HCT116 (cell line): ENCODE data around the gene SLC30A10. TPM values are rescaled to one million over a fixed set of nuclear protein-coding genes. Genes with fewer than 3 reads are reported as not detected.
"Not testable (repeated sequence)": the region's sequence is repeated elsewhere in the genome, so short reads cannot be mapped to it uniquely, and the experiment has no call there.

Experiments
- ATAC-seq: fragments of 200-7000 bp; cut with Tn5 transposase; 2 replicates; pipeline ENCODE4 v1.9.1; 2020; ENCODE audit warnings: mild to moderate bottlenecking, moderate library complexity
- BruUV-seq: library from RNA; stranded (reverse); fragments of 400-500 nt; replicated peaks from 2 replicates; lab custom pipeline; 2021; lab: Mats Ljungman, UMichigan
- CTCF ChIA-PET: fragments of 300-600 bp; sonication (Branson Sonifier 250); formaldehyde crosslinking; loops from one replicate; lab custom pipeline; 2021; ENCODE audit warnings: antibody characterized with exemption; lab: Charles Lee
- POLR2A ChIA-PET: fragments of 300-600, 350-600 bp; sonication (Branson Sonifier 250); formaldehyde crosslinking; loops from one replicate; lab custom pipeline; 2021; ENCODE audit warnings: antibody characterized with exemption; lab: Charles Lee
- RAD21 ChIA-PET, 2 experiments: fragments of 300-600 bp; sonication (Branson Sonifier 250); formaldehyde crosslinking; loops; one replicate each; lab custom pipeline; 2023; ENCODE audit warnings: low total read pairs in 2 of 2; ENCODE audit not compliant: uncharacterized antibody in 2 of 2, unreplicated experiment in 2 of 2, low non-redundant PET in 1 of 2; lab: Charles Lee
- DNase-seq: peaks from one replicate; pipeline ENCODE4 v3.0.0-alpha.2; 2010; ENCODE audit warnings: low read depth, low spot score
- H2AFZ ChIP-seq: fragments of 200-600 bp; shearing (Covaris generic), sonication (generic); 2 replicates; pipeline ENCODE4 v1.6.1; 2017; ENCODE audit warnings: low read depth, mixed run types, mixed read lengths, antibody characterized with exemption, low read length; ENCODE audit not compliant: poor library complexity, severe bottlenecking
- H3K27ac ChIP-seq: 2 replicates; pipeline ENCODE4 v1.5.1; 2012; ENCODE audit warnings: low read depth, low read length
- H3K27me3 ChIP-seq: fragments of 200-600 bp; sonication (generic); 2 replicates; pipeline ENCODE4 v1.6.1; 2016; ENCODE audit warnings: mixed run types, low read length, mixed read lengths; ENCODE audit not compliant: insufficient read depth
- H3K36me3 ChIP-seq, 2 experiments: fragments of 200-500 bp in 1 of 2; fragments of 200-600 bp in 1 of 2; sonication (Bioruptor generic) in 1 of 2; sonication (generic) in 1 of 2; 2 replicates each; pipeline versions ENCODE4 v1.5.1 to v1.6.1; 2014 to 2016; ENCODE audit warnings: low read length in 2 of 2, inconsistent platforms in 1 of 2, mixed read lengths in 1 of 2, mixed run types in 1 of 2; ENCODE audit not compliant: insufficient read depth in 2 of 2, control insufficient read depth in 1 of 2
- H3K4me1 ChIP-seq, 2 experiments: fragments of 200-600 bp in 1 of 2; sonication (generic) in 1 of 2; 2 replicates each; pipeline versions ENCODE4 v1.5.1 to v1.6.1; 2012 to 2017; ENCODE audit warnings: low read length in 2 of 2, inconsistent platforms in 1 of 2, mild to moderate bottlenecking in 1 of 2, mixed read lengths in 1 of 2, mixed run types in 1 of 2, moderate library complexity in 1 of 2; ENCODE audit not compliant: insufficient read depth in 2 of 2, control insufficient read depth in 1 of 2
- H3K4me2 ChIP-seq: fragments of 200-600 bp; sonication (generic); 2 replicates; pipeline ENCODE4 v1.6.1; 2017; ENCODE audit warnings: mixed run types, low read length, mixed read lengths
- H3K4me3 ChIP-seq, 2 experiments: fragments of 200-600 bp in 1 of 2; sonication (generic) in 1 of 2; replicated peaks in 1 of 2; 2 replicates each; pipeline ENCODE4 v1.5.1; 2011 to 2016; ENCODE audit warnings: low read length in 2 of 2, control low read depth in 1 of 2, low read depth in 1 of 2, mild to moderate bottlenecking in 1 of 2, mixed read lengths in 1 of 2, mixed run types in 1 of 2
- H3K79me2 ChIP-seq: fragments of 200-600 bp; sonication (generic); 2 replicates; pipeline ENCODE4 v1.6.1; 2017; ENCODE audit warnings: mild to moderate bottlenecking, mixed run types, low read length, moderate library complexity, mixed read lengths; ENCODE audit not compliant: insufficient read depth
- H3K9ac ChIP-seq: fragments of 200-600 bp; sonication (generic); 2 replicates; pipeline ENCODE4 v1.6.1; 2016; ENCODE audit warnings: low read length, mixed read lengths
- H3K9me2 ChIP-seq: fragments of 200-600 bp; sonication (generic), shearing (Covaris generic); 2 replicates; pipeline ENCODE4 v1.6.1; 2017; ENCODE audit warnings: mixed run types, mild to moderate bottlenecking, moderate library complexity; ENCODE audit not compliant: insufficient read depth
- H3K9me3 ChIP-seq, 2 experiments: fragments of 200-500 bp in 1 of 2; fragments of 200-600 bp in 1 of 2; sonication (Bioruptor generic) in 1 of 2; sonication (generic) in 1 of 2; 2 replicates each; pipeline ENCODE4 v1.6.1; 2014 to 2017; ENCODE audit warnings: low read length in 2 of 2, mixed read lengths in 2 of 2, inconsistent platforms in 1 of 2, low read depth in 1 of 2, mild to moderate bottlenecking in 1 of 2, mixed run types in 1 of 2, moderate library complexity in 1 of 2; ENCODE audit not compliant: control insufficient read depth in 1 of 2, insufficient read depth in 1 of 2
- H4K20me1 ChIP-seq: fragments of 200-600 bp; sonication (generic), shearing (Covaris generic); 2 replicates; pipeline ENCODE4 v1.6.1; 2017; ENCODE audit warnings: mixed run types, mild to moderate bottlenecking, moderate library complexity; ENCODE audit not compliant: insufficient read depth
- CBX3 ChIP-seq: IDR thresholded peaks from 2 replicates; pipeline ENCODE4 v1.6.1; 2012; ENCODE audit warnings: low read depth
- CEBPB ChIP-seq: IDR thresholded peaks from 2 replicates; pipeline ENCODE4 v1.6.1; 2012; ENCODE audit warnings: low read depth
- EGR1 ChIP-seq: IDR thresholded peaks from 2 replicates; pipeline ENCODE4 v1.6.1; 2012; ENCODE audit warnings: low read depth
- EZH2 ChIP-seq: fragments of 200-600 bp; sonication (generic); IDR thresholded peaks from 2 replicates; pipeline ENCODE4 v1.6.1; 2017; ENCODE audit warnings: antibody characterized with exemption, mixed run types
- EZH2phosphoT487 ChIP-seq: fragments of 200-600 bp; IDR thresholded peaks from 2 replicates; pipeline ENCODE4 v1.6.1; 2018; ENCODE audit warnings: antibody characterized with exemption, borderline replicate concordance
- FOSL1 ChIP-seq: IDR thresholded peaks from 2 replicates; pipeline ENCODE4 v1.6.1; 2012; ENCODE audit warnings: low read depth
- JUND ChIP-seq: IDR thresholded peaks from 2 replicates; pipeline ENCODE4 v1.6.1; 2012
- MAX ChIP-seq: IDR thresholded peaks from 2 replicates; pipeline ENCODE4 v1.6.1; 2012
- ZBTB33 ChIP-seq: IDR thresholded peaks from 2 replicates; pipeline ENCODE4 v1.6.1; 2011; ENCODE audit warnings: mild to moderate bottlenecking, low read length, moderate library complexity; ENCODE audit not compliant: insufficient replicate concordance; ENCODE audit errors: extremely low read depth
- ZFX ChIP-seq: fragments of 450-650 bp; IDR thresholded peaks from 2 replicates; pipeline ENCODE4 v1.6.1; 2017
- ZNF274 ChIP-seq: fragments of 200-500 bp; sonication (Bioruptor generic); IDR thresholded peaks from 2 replicates; pipeline ENCODE4 v1.6.1; 2014; ENCODE audit warnings: mild to moderate bottlenecking, low read depth, low read length, inconsistent platforms
- intact Hi-C: fragments of 100-400 bp; cut with micrococcal nuclease; formaldehyde crosslinking; loops from 2 replicates; pipeline ENCODE4 v1.10.0; 2022
- total RNA-seq: library from RNA; stranded (reverse); gene quantifications from one replicate; pipeline ENCODE4 v1.2.1, GENCODE V29; 2021; ENCODE audit not compliant: unreplicated experiment

The SLC30A10 gene
- total RNA-seq, 1 experiment from 2014 or later, result 0.15 TPM

- no peak for TF ChIP-seq JUND
- no peak for TF ChIP-seq EZH2phosphoT487
- TF ChIP-seq ZBTB33, result no peak
- no peak for TF ChIP-seq CEBPB
- TF ChIP-seq FOSL1, result no peak
These were observed 25.7 kb upstream of the SLC30A10 start (continued) for GRCh38 chr1:219954052-219954451.

DNA sequence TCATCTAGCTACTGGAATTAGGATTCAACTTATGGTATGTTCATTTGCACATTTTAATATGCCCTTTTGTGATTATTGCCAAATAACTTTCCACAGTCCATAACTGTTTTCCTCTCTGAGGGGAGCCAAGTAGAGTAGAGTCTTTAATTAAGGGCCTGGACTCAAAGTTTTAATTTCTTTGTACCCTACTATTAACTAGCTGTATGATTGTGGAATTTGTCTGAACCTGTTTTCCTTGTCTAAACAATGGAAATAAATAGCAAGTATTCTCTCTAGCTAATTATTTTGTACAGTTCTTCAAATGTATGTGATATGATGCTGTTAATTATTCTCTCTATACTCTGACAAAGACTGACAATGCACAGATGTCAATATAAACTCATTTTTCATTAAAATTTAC, 24.0 kb upstream of the SLC30A10 start:
- Histone ChIP-seq H2AFZ (no peak overlapping the region), H3K27ac (no peak overlapping the region), H3K79me2 (no peaks in the 10 kb centered on the region), H3K4me2 (no peak overlapping the region), H3K36me3 (no peaks in the 10 kb centered on the region), H3K4me1 (no peaks in the 10 kb centered on the region), H3K9me3 (no peaks in the 10 kb centered on the region), H3K9me2 (no peaks in the 10 kb centered on the region), H3K4me3 (no peak overlapping the region), H3K9ac (no peak overlapping the region), H4K20me1 (no peaks in the 10 kb centered on the region), H3K27me3 (no peaks in the 10 kb centered on the region)
- ATAC-seq (no peak), DNase-seq (no peak)
- no TSS peak for BruUV-seq
- intact Hi-C loops, result no loop called here
- CTCF ChIA-PET, result interaction anchor here (0.6 kb wide), 1 partner anchor 39 kb away, joined by 3 read pairs; no protein-coding TSS in a partner anchor
- RAD21 ChIA-PET, result no interaction called here
- POLR2A ChIA-PET, result no interaction called here
- TF ChIP-seq ZFX (no peak), EZH2phosphoT487 (no peak), CBX3 (no peak), JUND (no peak), MAX (no peak), EZH2 (no peak), EGR1 (no peak), ZNF274 (no peak)

- not testable (repeated sequence) for H3K9me2 ChIP-seq
These were observed 20.9 kb upstream of the SLC30A10 start for GRCh38 chr1:219949227-219949626.

DNA sequence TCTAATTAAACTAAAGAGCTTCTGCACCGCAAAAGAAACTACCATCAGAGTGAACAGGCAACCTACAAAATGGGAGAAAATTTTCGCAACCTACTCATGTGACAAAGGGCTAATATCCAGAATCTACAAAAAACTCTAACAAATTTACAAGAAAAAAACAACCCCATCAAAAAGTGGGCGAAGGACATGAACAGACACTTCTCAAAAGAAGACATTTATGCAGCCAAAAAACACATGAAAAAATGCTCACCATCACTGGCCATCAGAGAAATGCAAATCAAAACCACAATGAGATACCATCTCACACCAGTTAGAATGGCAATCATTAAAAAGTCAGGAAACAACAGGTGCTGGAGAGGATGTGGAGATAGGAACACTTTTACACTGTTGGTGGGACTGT, 20.4 kb upstream of the SLC30A10 start:
- H3K4me2 ChIP-seq, BruUV-seq, H3K4me1 ChIP-seq, H3K4me3 ChIP-seq, H3K9me2 ChIP-seq, H4K20me1 ChIP-seq, H3K79me2 ChIP-seq, H3K9ac ChIP-seq, intact Hi-C loops, POLR2A ChIA-PET, RAD21 ChIA-PET, H2AFZ ChIP-seq, H3K27me3 ChIP-seq, H3K36me3 ChIP-seq, DNase-seq, ATAC-seq, H3K27ac ChIP-seq, CTCF ChIA-PET, H3K9me3 ChIP-seq: not testable (repeated sequence)

More at GRCh38 chr1:219949227-219949626, 20.9 kb upstream of the SLC30A10 start:
- H2AFZ ChIP-seq, H3K4me1 ChIP-seq, CTCF ChIA-PET, H3K4me3 ChIP-seq, POLR2A ChIA-PET, H3K4me2 ChIP-seq, intact Hi-C loops, H3K36me3 ChIP-seq, H3K27ac ChIP-seq, DNase-seq, H3K9me3 ChIP-seq, H3K27me3 ChIP-seq, BruUV-seq, H3K79me2 ChIP-seq, ATAC-seq, H4K20me1 ChIP-seq, RAD21 ChIA-PET, H3K9ac ChIP-seq: not testable (repeated sequence)
